ENCODE data around the gene S100A16. TPM values are rescaled to one million over a fixed set of nuclear protein-coding genes. Genes with fewer than 3 reads are reported as not detected.

The S100A16 gene, protein sequence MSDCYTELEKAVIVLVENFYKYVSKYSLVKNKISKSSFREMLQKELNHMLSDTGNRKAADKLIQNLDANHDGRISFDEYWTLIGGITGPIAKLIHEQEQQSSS
- 9.6 TPM for polyA plus RNA-seq (2013, experiment 1 of 2)
- 9.3 TPM for polyA plus RNA-seq (2013, experiment 2 of 2)

- Histone ChIP-seq H3K4me1 (ENCODE audit: control insufficient read depth in 2 of 2, insufficient read depth in 1 of 2, low read depth in 1 of 2, low read length in 2 of 2) (peaks cover 20 to 28% of the 10 kb centered on the region in 2 donors), H4K91ac (ENCODE audit: low read depth, low read length, poor library complexity) (no peak within 1 kb of the TSS), H2AK5ac (ENCODE audit: low read depth, low read length) (peak within 1 kb of the TSS; percentile 18), H3K14ac (ENCODE audit: low read length) (no peak within 1 kb of the TSS), H3K27me3 (ENCODE audit: control insufficient read depth in 3 of 3, insufficient read depth in 3 of 3, low read depth in 1 of 3, low read length in 3 of 3) (no peaks in the 10 kb centered on the region), H3K18ac (ENCODE audit: low read length) (peak within 1 kb of the TSS; percentile 77), H2BK15ac (ENCODE audit: low read length) (peak within 1 kb of the TSS; percentile 76), H3K23ac (ENCODE audit: low read depth, low read length, poor library complexity) (peak within 1 kb of the TSS; percentile 38), H2AFZ (ENCODE audit: low read length) (peak within 1 kb of the TSS; percentile 80), H3K4me2 (ENCODE audit: insufficient read depth, low read length, poor library complexity, severe bottlenecking) (peak within 1 kb of the TSS; percentile 21), H3K27ac (replicated peaks; ENCODE audit: low read length) (no peak within 1 kb of the TSS), H2BK5ac (ENCODE audit: low read length) (no peak within 1 kb of the TSS), H3K9me3 (replicated peaks in 1 of 2; ENCODE audit: control insufficient read depth in 2 of 2, insufficient read depth in 1 of 2, low read depth in 1 of 2, low read length in 2 of 2) (no peaks in the 10 kb centered on the region), H3K79me1 (ENCODE audit: low read depth, low read length) (no peaks in the 10 kb centered on the region), H3K9ac (ENCODE audit: low read depth, low read length, poor library complexity) (peak within 1 kb of the TSS; percentile 25), H3K36me3 (replicated peaks in 1 of 2; ENCODE audit: control insufficient read depth in 2 of 2, insufficient read depth in 2 of 2, low read length in 2 of 2) (no peaks in the 10 kb centered on the region), H2BK120ac (ENCODE audit: low read depth, low read length) (peak within 1 kb of the TSS; percentile 40), H3K4me3 (ENCODE audit: low read length in 2 of 2) (peak within 1 kb of the TSS in 1 of 2 donors; percentile 14), H3K4ac (ENCODE audit: low read length) (peak within 1 kb of the TSS; percentile 42), H4K8ac (ENCODE audit: low read depth, low read length) (no peak within 1 kb of the TSS), H2BK12ac (ENCODE audit: low read length) (peak within 1 kb of the TSS; percentile 52)
- no peak for DNase-seq (ENCODE audit: low spot score)
- no CpG with 5 or more reads among the region's 9 CpGs for WGBS, 2 donors (ENCODE audit: extremely low coverage in 2 of 2, insufficient read length in 2 of 2, insufficient replicate concordance in 1 of 2)
These were observed at the start of gene S100A16 for GRCh38 chr1:153612755-153613331. Gene S100A16, minus strand, starts transcription at chr1:153613137. Its CDS starts 4,986 bp downstream, at chr1:153608151.

DNA sequence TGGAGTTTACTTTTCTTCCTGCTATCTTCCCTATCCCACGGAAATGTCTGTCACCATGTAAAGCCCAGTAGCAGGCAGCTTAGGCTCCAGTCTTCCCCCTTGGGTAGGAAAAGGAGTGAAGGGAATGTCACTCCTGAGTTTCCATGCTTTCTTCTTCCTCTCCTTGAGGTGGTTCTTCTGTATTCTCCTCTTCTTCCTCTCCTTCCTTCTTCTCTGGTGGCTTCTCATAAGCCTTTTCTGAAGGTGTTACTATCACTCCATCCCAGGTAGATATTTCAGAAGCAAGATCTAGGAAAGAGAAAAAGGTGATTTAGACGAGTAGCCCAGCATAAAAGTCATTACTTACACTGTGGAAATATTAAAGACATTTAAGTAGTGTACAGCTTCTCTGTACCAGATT lies 49.3 kb upstream of the S100A16 start:
- Histone ChIP-seq H3K9me3 (replicated peaks in 1 of 2; ENCODE audit: control insufficient read depth in 2 of 2, insufficient read depth in 1 of 2, low read depth in 1 of 2, low read length in 2 of 2) (no peaks in the 10 kb centered on the region), H3K4me1 (ENCODE audit: control insufficient read depth in 2 of 2, insufficient read depth in 1 of 2, low read depth in 1 of 2, low read length in 2 of 2) (peaks cover 4 to 6% of the 10 kb centered on the region in 2 donors), H3K4ac (ENCODE audit: low read length) (no peak overlapping the region), H4K91ac (ENCODE audit: low read depth, low read length, poor library complexity) (no peak overlapping the region), H2BK12ac (ENCODE audit: low read length) (no peak overlapping the region), H2AK5ac (ENCODE audit: low read depth, low read length) (no peak overlapping the region), H3K23ac (ENCODE audit: low read depth, low read length, poor library complexity) (no peak overlapping the region), H3K36me3 (replicated peaks in 1 of 2; ENCODE audit: control insufficient read depth in 2 of 2, insufficient read depth in 2 of 2, low read length in 2 of 2) (peaks cover 42 to 75% of the 10 kb centered on the region in 2 donors), H3K79me1 (ENCODE audit: low read depth, low read length) (peaks cover 7% of the 10 kb centered on the region), H3K18ac (ENCODE audit: low read length) (no peak overlapping the region), H2BK15ac (ENCODE audit: low read length) (no peak overlapping the region), H2BK5ac (ENCODE audit: low read length) (no peak overlapping the region), H3K27ac (replicated peaks; ENCODE audit: low read length) (no peak overlapping the region), H4K8ac (ENCODE audit: low read depth, low read length) (no peak overlapping the region), H3K27me3 (ENCODE audit: control insufficient read depth in 3 of 3, insufficient read depth in 3 of 3, low read depth in 1 of 3, low read length in 3 of 3) (no peaks in the 10 kb centered on the region), H2BK120ac (ENCODE audit: low read depth, low read length) (no peak overlapping the region), H3K4me3 (ENCODE audit: low read length in 2 of 2) (no peak overlapping the region), H2AFZ (ENCODE audit: low read length) (no peak overlapping the region), H3K9ac (ENCODE audit: low read depth, low read length, poor library complexity) (no peak overlapping the region), H3K14ac (ENCODE audit: low read length) (no peak overlapping the region), H3K4me2 (ENCODE audit: insufficient read depth, low read length, poor library complexity, severe bottlenecking) (no peak overlapping the region)
- no peak for DNase-seq (ENCODE audit: low spot score)
- no CpG with 5 or more reads among the region's 2 CpGs for WGBS, 2 donors (ENCODE audit: extremely low coverage in 2 of 2, insufficient read length in 2 of 2, insufficient replicate concordance in 1 of 2)

DNA sequence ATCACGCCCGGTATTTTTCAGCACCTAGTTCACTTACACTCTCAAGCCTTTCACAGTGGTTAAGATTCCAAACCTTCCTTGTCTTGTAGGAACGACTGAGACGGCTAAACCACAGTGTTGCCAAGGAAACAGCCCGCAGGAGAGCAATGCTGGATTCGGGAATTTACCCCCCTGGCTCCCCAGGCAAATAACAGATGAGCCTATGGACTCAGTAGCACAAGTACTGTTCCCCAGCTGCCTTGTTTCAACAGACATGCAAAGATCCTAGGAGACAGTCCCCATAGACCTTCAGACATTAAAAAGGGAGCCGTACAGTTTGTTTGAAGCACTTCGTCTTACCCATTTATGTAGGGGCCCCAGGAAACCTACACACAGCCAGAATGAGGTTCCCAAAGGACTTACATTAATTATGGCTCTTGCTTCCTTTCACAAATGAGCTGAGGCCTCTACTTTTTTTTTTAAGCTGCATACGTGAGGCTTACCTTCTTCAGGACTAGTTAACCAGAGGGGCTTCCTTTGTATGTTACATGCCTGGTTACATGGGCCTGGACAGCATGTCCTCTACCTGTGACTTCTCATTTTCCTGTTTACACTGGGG lies 48.3 kb upstream of the S100A16 start:
- H3K4me2 ChIP-seq (ENCODE audit: insufficient read depth, low read length, poor library complexity, severe bottlenecking), result no peak overlapping the region
- no peak overlapping the region for H3K23ac ChIP-seq (ENCODE audit: low read depth, low read length, poor library complexity)
- no peak for DNase-seq (ENCODE audit: low spot score)
- no peak overlapping the region for H3K14ac ChIP-seq (ENCODE audit: low read length)
- H2BK15ac ChIP-seq (ENCODE audit: low read length), result no peak overlapping the region
- H3K4ac ChIP-seq (ENCODE audit: low read length), result no peak overlapping the region
- H2BK5ac ChIP-seq (ENCODE audit: low read length), result no peak overlapping the region
- H3K79me1 ChIP-seq (ENCODE audit: low read depth, low read length), result peaks cover 5% of the 10 kb centered on the region
- H2BK120ac ChIP-seq (ENCODE audit: low read depth, low read length), result no peak overlapping the region
- H3K18ac ChIP-seq (ENCODE audit: low read length), result no peak overlapping the region
- H3K36me3 ChIP-seq (replicated peaks in 1 of 2; ENCODE audit: control insufficient read depth in 2 of 2, insufficient read depth in 2 of 2, low read length in 2 of 2), result peaks cover 33 to 65% of the 10 kb centered on the region in 2 donors
- H2AK5ac ChIP-seq (ENCODE audit: low read depth, low read length), result no peak overlapping the region
- peaks cover 4 to 6% of the 10 kb centered on the region in 2 donors for H3K4me1 ChIP-seq (ENCODE audit: control insufficient read depth in 2 of 2, insufficient read depth in 1 of 2, low read depth in 1 of 2, low read length in 2 of 2)
- H3K4me3 ChIP-seq (ENCODE audit: low read length in 2 of 2), result no peak overlapping the region
- H3K27ac ChIP-seq (replicated peaks; ENCODE audit: low read length), result peak overlapping the region; percentile 13
- H4K91ac ChIP-seq (ENCODE audit: low read depth, low read length, poor library complexity), result no peak overlapping the region
- H2AFZ ChIP-seq (ENCODE audit: low read length), result no peak overlapping the region
- no CpG with 5 or more reads among the region's 9 CpGs for WGBS, 2 donors (ENCODE audit: extremely low coverage in 2 of 2, insufficient read length in 2 of 2, insufficient replicate concordance in 1 of 2)
- no peak overlapping the region for H3K9ac ChIP-seq (ENCODE audit: low read depth, low read length, poor library complexity)
- H3K9me3 ChIP-seq (replicated peaks in 1 of 2; ENCODE audit: control insufficient read depth in 2 of 2, insufficient read depth in 1 of 2, low read depth in 1 of 2, low read length in 2 of 2), result no peaks in the 10 kb centered on the region
- H4K8ac ChIP-seq (ENCODE audit: low read depth, low read length), result no peak overlapping the region
- no peak overlapping the region for H2BK12ac ChIP-seq (ENCODE audit: low read length)
- H3K27me3 ChIP-seq (ENCODE audit: control insufficient read depth in 3 of 3, insufficient read depth in 3 of 3, low read depth in 1 of 3, low read length in 3 of 3), result no peaks in the 10 kb centered on the region

GRCh38 chr1:153659656-153660055 lies 46.7 kb upstream of the S100A16 start:
- no peak overlapping the region for H3K23ac ChIP-seq (ENCODE audit: low read depth, low read length, poor library complexity)
- H3K27ac ChIP-seq (replicated peaks; ENCODE audit: low read length), result no peak overlapping the region
- H2BK120ac ChIP-seq (ENCODE audit: low read depth, low read length), result no peak overlapping the region
- no peak overlapping the region for H2BK15ac ChIP-seq (ENCODE audit: low read length)
- DNase-seq (ENCODE audit: low spot score), result no peak
- no peak overlapping the region for H2AFZ ChIP-seq (ENCODE audit: low read length)
- H2BK12ac ChIP-seq (ENCODE audit: low read length), result no peak overlapping the region
- H2BK5ac ChIP-seq (ENCODE audit: low read length), result no peak overlapping the region
- no peak overlapping the region for H3K18ac ChIP-seq (ENCODE audit: low read length)
- H3K4me2 ChIP-seq (ENCODE audit: insufficient read depth, low read length, poor library complexity, severe bottlenecking), result no peak overlapping the region
- no peak overlapping the region for H3K4ac ChIP-seq (ENCODE audit: low read length)
- H3K4me3 ChIP-seq (ENCODE audit: low read length in 2 of 2), result peak overlapping the region in 1 of 2 donors; percentile 76
- peaks cover 5% of the 10 kb centered on the region for H3K79me1 ChIP-seq (ENCODE audit: low read depth, low read length)
- H3K27me3 ChIP-seq (ENCODE audit: control insufficient read depth in 3 of 3, insufficient read depth in 3 of 3, low read depth in 1 of 3, low read length in 3 of 3), result no peaks in the 10 kb centered on the region
- no peak overlapping the region for H4K8ac ChIP-seq (ENCODE audit: low read depth, low read length)
- no peak overlapping the region for H3K14ac ChIP-seq (ENCODE audit: low read length)
- H3K9me3 ChIP-seq (replicated peaks in 1 of 2; ENCODE audit: control insufficient read depth in 2 of 2, insufficient read depth in 1 of 2, low read depth in 1 of 2, low read length in 2 of 2), result no peaks in the 10 kb centered on the region
- WGBS, 2 donors (ENCODE audit: extremely low coverage in 2 of 2, insufficient read length in 2 of 2, insufficient replicate concordance in 1 of 2), result no CpG with 5 or more reads among the region's 9 CpGs
- H3K9ac ChIP-seq (ENCODE audit: low read depth, low read length, poor library complexity), result no peak overlapping the region
- no peak overlapping the region for H2AK5ac ChIP-seq (ENCODE audit: low read depth, low read length)
- H4K91ac ChIP-seq (ENCODE audit: low read depth, low read length, poor library complexity), result no peak overlapping the region
- H3K36me3 ChIP-seq (replicated peaks in 1 of 2; ENCODE audit: control insufficient read depth in 2 of 2, insufficient read depth in 2 of 2, low read length in 2 of 2), result peaks cover 25 to 49% of the 10 kb centered on the region in 2 donors
- peaks cover 4 to 6% of the 10 kb centered on the region in 2 donors for H3K4me1 ChIP-seq (ENCODE audit: control insufficient read depth in 2 of 2, insufficient read depth in 1 of 2, low read depth in 1 of 2, low read length in 2 of 2)

All from neuronal stem cell (in vitro differentiated cells).